AG20443 (cell line): ENCODE results near the gene WFDC1.
"Not testable (repeated sequence)": the region's sequence is repeated elsewhere in the genome, so short reads cannot be mapped to it uniquely, and the experiment has no call there.

Source experiments
- DNase-seq: peaks from one replicate; pipeline ENCODE4 v3.0.0; 2012; ENCODE audit warnings: low spot score, mixed read lengths

Gene WFDC1

DNA sequence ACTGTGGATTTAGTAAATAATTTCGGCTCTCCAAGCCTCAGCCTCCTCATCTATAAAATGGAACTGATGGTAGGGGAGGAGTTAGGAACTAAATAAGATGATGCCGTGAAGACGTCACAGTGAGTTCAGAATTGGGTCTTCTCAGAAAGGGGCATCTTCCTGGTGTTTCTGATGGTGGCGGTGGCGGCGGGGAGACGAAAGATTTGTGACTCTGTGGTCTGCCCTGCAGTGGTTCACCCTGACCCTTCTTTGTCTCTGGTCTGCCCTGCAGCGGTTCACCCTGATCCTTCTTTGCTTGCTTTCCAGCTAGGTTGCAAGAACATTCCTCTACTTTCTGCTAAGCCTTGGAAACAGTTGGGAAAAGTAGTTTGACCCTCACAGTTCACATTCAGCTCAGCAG, 34.3 kb downstream of the WFDC1 start:
- DNase-seq = no peak

DNA sequence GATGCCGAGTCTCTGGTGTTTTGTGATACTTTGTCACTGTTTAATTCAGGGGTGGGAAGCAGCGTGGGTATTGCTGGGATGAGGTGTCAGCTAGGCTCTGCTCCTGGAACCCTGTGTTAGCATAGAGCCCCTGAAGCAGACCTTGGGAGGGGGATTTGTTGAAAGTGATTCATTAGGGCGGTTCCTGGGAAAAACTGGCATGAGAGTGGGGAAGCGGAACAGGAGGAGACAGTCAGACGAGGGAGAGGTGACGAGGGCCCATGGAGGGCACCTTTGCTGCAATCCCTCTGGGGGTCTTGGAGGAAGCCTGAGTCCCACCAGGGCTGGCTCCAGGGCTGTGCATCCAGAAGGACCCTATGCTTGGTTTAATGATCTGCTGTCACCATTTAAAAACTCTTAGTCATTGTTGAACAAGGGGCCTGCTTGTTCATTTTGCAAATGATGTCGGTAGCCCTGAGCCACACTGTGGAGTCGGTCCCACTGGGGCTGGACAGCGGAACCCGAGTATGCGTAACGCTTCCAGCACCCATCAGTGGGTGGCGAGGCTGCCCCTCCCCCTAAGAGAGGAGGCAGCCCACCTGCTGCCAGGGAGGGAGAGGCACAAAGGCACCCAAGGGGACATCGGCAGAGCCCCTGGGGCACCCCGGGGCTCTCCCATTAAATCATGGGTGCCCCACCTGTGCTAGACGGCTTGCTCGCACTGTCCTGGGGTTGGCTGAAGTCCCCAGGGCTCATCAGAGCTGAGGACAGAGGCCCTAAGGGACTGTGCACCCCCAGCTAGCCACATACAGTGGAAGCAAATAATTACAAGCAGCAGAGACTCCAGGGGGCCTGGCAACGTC, 35.4 kb downstream of the WFDC1 start:
- DNase-seq = no peak

DNA sequence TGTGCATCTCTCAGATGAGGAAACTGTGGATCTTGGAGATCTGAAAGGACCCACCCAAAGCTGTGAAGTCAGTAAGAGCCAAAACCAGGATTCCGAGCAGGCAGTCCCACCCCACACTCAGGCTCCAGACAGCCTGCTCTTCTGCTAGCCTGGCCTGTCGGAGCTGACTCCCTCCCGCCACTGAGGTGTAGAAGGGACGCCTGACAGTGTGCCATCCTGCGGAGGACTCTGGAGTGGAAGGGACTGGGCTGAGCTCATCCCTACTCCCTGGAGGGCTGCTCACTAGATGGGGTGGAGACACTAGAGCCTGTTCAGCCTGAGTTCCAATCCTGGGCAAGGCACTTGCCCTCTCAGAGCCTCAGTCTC, 36.0 kb downstream of the WFDC1 start:
- DNase-seq = no peak

DNA sequence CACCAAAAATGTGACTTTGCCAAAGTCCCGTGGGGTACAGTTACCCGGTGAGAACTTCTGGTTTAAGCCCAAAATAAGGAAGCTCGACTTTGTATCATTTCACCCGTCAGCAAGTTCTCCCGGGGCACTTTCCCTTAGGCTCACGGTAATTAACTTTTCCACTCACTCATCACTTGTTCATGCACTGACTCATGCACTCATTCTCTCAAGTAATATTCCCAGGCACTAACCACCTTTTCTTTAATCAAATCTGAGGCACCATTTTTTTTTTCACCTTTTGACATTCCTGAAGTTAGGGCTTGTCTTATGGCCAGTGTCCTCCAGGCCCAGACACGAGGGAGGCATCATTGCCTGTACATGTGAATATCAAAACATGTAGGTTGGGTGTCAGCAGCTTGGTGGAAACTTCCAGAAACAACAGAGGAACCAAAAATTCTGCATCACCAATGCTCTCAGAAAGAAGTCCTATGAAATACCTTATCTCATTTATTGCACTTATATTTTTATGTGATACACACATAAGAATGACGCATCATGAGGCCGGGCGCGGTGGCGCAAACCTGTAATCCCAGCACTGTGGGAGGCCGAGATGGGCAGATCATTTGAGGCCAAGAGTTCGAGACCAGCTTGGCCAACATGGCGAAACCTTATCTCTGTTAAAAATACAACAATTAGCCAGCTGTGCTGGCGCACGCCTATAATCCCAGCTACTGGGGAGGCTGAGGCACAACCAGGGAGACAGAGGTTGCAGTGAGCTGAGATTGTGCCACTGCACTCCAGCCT, 37.5 kb downstream of the WFDC1 start:
- DNase-seq = no peak

DNA sequence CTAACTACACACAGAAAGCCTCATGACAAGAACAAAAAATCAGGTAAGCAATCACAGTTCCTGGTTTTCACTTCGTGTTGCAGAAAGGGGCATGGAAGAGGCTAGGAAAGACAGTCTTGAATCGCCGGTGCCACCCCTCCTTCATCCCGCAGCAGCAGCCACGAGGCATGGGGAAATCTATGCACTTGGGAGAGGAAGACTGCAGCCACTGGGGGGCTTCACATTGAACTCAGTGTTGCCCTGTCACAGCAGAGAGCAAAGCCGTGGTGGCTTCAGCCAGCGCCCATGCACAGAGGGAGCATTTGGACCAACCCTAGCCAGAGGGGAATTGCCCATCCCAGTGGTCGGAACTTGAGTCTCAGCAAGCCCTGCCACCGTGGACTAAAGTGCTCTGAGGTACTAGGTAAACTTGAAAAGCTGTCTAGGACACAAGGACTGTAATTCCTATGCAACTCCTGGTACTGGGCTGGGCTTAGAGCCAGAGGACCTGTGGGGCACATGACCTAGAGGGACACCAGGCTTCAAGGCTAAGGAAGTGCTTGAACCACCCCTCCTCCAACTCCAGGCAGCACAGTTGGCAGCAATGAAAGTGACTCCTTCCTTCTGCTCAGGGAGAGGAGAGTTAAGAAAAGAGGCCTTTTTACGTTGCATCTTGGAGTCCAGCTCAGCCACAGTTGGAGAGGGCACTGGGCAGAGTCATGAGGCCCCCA, 38.5 kb downstream of the WFDC1 start:
- no peak for DNase-seq

DNA sequence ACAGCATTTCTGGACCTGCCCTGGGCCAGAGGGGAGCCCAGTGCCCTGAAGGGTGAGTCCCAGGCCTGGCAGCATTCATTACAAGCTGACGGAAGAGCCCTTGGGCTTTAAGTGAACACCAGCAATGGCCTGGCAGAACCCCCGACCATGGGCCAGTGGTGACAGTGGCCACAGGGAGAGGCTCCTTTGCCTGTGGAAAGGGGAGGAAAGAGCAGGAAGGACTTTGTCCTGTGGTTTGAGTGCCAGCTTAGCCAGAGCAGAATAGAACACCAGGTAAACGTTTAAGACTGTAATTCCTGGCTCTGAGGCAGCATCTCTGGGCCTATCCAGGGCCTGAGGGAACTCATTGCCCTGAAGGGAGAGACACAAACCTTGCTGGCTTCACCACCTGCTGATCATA, 39.4 kb downstream of the WFDC1 start:
- no peak for DNase-seq

DNA sequence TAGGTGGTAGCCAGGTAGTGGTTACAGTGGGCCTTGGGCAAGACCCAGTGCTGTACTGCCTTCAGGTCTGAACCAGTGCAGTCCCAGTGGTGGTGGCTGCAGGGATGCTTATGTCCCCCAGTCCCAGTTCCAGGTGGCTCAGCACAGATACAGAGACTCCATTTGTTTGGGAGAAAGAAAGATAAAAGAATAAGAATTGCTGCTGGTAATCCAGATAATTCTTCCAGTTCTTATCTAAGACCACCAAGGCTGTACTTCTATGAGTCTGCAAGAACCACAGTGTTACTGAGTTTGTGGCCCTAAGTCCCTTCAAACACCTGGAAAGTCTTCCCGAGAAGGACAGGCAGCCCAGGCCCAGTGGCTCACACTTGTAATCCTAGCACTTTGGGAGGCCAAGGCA, 39.8 kb downstream of the WFDC1 start:
- DNase-seq = no peak

DNA sequence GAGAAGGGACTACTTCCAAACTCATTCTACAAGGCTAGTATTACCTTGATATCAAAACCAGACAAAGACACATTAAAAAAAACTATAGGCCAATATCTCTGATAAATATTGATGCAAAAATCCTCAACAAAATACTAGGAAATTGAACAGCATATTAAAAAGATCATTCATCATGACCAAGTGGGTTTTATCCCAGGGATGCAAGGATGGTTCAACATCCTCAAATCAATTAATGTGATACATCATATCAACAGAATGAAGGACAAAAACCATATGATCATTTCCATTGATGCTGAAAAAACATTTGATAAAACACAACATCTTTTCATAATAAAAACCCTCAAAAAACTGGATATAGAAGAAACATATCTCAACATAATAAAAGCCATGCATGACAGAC, 42.6 kb downstream of the WFDC1 start:
- not testable (repeated sequence) for DNase-seq

DNA sequence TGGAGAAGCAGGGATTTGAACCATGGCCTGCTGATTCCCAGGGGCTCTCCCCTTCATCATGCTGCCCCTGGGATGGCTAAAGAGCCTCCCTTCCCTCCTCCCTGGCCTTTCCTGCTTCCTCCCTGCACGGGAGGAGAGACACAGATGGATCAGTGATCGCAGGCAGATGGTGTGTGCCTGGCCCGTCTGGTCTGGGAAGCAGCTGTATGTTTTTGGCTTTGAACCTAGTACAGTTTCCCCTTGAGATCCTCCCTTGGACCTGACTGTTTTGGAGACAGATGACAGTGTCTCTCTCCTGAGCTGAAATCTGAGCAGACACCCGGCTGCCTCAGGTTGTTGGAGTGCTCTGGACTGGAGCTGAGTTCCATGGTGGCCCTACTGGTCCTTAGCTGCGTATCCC, 44.6 kb downstream of the WFDC1 start:
- no peak for DNase-seq

DNA sequence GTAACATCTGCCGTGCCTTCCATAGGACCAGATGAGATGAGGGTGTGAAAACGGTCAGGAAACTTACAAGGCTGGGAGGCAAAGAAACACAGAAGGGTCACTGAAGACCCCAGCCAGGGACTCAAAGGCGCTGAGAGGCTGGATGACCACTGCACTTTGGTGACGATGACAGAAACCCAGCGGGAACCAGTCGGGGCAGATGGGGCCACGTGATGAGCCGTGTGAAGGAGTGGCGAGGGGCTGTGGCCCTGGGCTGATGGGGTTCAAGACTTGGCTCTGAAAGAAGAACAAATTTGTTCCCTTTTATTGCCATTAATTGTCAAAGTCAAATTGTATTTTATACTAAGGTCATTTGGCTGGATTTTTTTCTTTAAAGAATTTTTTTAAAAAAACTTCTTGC, 45.1 kb downstream of the WFDC1 start:
- no peak for DNase-seq

DNA sequence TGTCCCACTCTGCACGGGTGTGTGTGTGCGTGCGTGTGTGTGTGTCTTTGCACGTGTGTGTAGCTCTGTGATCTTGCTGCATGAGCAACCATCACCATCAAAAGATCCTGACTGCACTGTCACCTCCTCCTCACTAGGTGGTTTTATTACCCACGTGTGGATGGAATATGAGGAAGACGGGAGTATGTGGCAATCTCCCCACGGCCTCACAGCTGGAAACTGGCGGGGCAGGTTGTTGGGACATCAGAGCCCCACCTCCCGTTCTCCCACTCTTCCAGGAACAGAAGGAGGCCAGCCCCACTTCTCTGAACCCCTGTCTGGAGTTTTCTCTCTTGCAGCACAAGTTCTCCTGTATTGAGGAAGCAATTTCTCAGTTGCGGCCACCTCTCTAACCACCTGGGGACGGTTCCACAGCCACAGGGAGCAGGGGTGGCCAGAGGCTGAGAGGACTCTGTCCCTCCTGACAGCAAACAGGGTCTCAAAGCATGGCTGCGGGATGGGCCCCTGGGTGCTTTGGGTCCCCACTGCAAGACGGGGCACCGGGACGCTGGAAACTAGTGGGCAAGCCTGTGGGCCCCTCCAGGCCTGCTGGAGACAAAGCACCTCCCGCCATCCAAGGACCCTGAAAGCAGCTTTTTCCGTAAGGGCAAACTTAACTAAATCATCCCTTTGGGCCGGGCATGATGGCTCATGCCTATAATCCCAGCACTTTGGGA, 45.8 kb downstream of the WFDC1 start:
- DNase-seq = no peak

DNA sequence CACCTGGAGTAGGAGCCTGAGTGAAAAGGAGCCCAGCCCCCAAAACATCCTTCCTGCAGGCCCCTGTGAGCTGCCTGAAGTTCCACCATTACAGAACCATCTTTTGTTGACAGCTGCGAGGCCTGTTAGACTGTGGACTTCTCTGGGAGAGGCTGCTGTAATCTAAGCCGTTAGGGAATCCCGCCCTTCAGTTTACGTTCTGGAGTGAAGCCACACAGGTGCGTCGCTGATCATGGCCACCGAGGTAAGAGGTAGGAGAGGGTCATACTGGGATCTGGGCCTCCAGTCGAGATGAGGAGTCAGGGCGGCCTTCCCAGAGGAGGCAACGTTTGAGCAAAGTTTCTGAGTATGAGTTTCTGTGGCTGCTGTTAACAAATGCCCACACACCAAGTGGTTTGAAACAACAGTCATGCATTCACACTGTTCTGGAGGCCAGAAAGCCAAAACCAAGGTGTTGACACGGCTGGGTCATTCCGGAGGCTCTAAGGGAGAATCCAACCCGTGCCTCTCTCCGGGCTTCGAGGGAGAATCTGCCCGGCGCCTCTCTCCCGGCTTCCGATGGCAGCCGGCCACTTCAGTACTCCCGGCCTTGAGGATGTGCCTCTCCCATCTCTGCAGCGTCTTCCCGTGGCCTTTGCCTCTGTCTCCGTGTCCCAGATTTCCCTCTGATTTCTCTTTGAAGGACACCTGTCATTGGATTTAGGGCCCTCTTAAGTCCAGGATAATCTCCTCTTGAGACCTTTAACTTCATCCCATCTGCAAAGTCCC, 47.0 kb downstream of the WFDC1 start:
- no peak for DNase-seq

DNA sequence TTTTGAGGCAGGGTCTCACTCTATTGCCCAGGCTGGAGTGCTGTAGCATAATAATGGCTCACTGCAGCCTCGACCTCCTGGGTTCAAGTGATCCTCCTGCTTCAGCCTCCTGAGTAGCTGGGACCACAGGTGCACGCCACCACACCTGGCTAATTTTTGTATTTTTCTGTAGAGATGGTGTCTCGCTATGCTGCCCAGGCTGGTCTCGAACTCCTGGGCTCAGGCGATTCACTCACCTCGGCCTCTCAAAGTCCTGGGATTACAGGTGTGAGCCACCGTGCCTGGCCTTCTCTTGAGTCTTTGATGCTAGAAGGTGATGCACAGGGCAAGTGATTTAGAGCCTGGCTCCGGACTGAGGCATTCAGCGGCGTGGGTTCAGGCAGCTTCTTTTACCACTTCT, 49.1 kb downstream of the WFDC1 start:
- not testable (repeated sequence) for DNase-seq

DNA sequence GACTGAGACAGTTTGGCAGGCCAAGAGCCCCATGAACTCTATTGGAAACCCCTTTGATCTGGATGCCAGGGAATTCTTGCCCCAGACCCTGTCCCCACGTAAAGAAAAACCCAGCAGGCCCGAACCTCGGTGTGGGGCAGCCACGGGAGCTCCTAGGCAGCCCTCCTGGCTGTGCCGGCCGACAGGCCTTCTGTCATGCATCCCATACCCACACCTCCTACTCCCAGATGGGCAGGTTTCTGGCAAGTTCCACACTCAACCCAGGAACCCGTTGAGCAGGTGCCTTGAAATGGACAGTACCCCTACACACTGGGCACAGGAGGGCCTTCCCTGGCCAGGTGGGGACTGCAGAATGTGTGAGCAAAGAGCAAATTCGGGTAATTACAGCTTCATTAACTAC, 50.1 kb downstream of the WFDC1 start:
- no peak for DNase-seq

DNA sequence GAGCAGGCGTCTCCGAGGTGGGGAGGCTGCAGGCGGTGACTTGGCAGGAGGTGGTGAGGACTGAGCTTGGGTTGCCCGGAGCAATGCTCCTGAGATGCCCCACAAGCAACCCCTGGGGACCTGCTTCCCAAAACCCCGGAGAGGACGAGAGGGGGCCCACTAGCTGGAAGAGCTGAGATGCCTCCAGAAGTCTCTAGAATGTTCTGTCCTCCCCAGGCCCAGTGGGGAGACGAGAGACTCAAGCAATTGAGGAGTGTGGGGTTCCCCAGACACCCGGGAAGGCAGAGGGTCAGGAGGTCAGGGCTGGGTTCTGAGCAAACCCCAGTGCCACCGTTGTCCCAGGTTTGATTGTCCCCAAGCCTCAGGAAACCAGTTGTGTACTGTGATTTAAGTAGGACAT, 52.5 kb downstream of the WFDC1 start:
- DNase-seq = no peak

DNA sequence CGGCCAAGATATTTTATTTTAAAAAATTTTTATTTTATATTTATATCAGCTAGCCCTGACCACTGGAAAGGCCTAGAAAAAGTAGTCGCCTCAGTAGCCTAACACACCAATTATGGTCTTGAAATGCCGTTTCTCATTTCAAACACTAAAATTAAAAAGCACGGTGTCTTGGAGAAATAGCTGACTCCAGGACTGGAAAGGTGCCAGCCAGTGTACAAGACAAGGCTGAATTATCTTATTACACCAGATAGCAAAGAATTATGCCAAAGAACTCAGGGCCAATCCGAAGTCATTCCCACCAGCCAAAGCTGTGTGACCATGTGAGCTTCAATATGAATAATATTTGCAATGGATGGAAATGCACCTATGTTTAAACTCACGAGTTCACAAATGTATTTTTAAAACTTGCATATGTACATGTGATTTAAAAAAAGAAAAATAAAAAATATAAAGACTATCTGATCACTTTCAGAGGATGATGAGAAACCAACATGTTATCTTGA, 53.8 kb downstream of the WFDC1 start:
- no peak for DNase-seq

DNA sequence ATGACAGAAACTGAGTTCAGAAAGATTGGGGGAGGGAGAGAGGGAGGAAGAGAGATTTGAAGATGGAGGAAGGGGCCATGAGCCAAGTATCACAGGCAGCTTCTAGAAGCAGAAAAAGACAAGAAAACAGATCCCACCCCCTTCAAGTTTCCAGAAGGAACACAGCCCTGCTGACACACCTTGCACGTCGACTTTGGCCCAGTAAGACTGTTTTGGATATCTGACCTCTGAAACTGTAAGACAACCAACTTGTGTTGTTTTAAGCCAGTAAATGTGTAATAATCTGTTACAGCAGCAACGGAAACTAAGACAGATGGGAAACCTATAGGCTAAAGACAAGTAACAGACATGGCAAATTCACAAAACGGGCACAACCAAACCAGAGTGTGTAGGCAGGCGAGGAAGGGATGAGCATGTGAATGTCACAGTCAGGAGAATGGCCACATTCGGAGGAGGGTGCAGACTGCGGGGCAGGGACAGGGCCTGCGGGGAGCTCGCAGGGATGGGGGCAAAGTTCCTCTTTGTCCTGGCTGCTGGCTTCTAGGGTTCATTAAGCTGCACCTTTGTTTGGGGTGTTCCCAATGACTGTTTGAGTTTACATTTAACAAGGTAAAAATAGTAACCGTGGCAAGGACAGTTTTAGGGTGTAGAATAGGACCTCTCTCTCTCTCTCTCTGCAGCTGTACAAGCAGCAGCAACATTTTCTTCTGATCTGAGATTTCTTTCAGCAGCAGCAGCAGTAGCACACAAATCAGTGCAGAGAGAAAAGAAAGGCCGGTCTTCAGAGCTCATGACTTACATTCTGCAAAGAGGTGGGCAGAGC, 55.4 kb downstream of the WFDC1 start:
- no peak for DNase-seq

DNA sequence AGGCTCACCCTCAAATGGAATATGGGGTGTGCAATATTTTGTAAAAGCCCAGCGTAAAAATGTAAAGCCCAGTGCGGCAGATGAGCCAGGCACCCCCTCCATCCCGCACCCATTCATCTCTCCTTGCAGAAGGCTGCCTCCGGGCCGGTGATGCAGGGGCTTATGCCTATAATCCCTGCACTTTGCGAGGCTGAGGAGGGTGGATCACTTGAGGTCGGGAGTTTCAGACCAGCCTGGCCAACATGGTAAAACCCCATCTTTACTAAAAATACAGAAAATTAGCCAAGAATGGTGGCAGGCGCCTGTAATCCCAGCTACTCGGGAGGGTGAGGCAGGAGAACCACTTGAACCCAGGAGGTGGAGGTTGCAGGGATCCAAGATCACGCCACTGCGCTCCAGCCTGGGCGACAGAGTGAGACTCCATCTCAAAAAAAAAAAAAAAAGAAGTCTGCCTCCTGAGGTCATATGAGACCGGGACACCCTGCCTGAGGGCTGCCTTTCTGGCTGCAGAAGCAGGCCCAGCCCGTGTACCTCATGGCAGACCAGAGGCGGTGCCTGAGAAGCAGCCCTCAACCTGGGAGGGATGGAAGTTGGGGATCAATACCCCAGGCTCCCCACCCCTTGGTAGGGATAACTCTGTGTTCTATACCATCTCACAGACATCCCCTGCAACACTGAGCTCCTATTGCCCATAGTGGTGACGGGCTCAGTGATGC, 56.2 kb downstream of the WFDC1 start:
- no peak for DNase-seq

DNA sequence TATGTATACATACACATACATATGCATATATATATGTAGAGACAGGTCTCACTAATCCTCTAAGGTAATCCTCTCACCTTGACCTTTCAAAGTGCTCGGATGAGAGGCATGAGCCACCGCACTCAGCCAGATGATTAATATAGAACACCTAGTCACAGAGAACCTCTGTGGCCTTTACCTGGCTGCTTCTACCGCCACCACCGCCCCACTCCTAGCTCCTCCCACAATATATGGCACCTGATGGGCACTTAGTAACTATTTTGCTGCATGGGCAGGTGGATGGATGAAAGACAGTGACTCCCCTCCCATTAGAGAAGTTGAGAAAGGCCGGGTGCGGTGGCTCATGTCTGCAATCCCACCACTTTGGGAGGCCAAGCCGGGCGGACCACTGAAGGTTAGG, 57.0 kb downstream of the WFDC1 start:
- DNase-seq = no peak

DNA sequence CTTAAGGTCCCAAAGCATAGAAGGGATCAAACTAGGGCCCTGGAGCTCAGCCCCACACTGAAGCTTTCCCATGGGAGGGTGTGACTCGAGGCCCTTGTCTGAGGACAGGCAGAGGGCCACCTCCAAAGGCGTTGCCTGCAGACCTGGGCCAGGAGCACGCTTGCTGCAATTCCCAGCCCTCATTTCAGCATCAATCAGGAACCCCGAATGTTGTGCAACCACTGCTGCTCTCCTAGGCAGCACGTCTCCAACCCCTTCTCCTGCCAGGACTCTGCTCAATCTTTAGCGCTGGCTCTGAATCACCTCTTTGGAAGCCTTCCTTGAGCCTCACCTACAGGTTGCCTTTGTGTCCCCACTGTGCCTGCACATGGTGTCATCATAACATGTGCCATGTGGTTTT, 59.6 kb downstream of the WFDC1 start:
- no peak for DNase-seq
